ENCODE measurements around the gene CSRP2. TPM values are rescaled to one million over a fixed set of nuclear protein-coding genes. Genes with fewer than 3 reads are reported as not detected.

CSRP2 gene
- total RNA-seq (ENCODE audit: low replicate concordance) = 13.5 and 29.0 TPM in 2 replicates

DNA sequence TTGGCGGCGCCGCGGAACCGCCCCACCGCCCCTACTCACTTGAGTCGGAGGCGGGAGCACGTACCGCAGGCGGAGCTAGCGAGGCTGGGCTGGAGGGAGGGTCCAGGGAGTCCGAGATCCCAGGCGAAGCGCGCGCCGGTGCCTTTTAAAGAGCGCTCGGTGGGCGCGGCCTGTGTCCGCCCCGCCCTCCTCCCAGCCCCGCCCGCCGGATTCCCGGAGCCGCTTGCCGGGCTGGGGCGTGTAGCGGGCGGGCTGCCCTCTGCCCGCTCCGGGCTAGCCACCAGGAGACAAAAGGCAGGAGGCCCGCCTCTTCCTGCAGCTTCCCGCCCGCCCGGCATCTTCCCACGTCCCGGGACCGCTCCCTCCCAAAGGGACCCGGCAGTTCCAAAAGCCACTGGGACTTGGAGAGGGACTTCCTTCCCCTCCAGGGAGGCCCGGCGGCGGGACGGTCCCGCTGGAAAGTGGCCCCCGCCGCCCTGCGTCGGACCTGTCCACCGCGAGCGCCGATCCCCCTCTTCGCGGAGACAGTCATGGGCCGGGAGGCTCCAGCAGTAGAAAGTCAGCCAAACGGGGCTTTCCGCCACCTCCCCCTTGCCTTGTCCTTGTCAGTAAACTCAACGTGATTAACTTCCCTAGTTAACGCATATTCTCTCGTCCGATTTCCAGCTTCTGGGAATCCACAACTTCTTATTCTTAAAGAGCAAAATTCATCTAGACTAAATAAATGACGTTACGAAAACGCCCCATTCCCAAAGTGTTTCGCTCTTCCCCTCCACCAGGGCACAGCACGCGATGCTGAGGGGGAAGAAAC, at the start of gene CSRP2:
Gene CSRP2 (minus strand): TSS at position 121 of the 811 bp plus-strand sequence. CDS start 12,759 bp downstream, outside the sequence.

Other genes with a start within 250 kb of the CSRP2 start
- gene ZDHHC17, start 114.9 kb downstream of the CSRP2 start, total RNA-seq (ENCODE audit: low replicate concordance) = 41.3 and 106 TPM in 2 replicates
- gene E2F7, start 186.6 kb upstream of the CSRP2 start, total RNA-seq (ENCODE audit: low replicate concordance) = 3.0 and 26.4 TPM in 2 replicates

Data from smooth muscle cell of the coronary artery (primary cell).